NCI-H69 (cell line): ENCODE results near the gene PVALB.

ENCODE experiments used
- DNase-seq: peaks from one replicate; lab custom pipeline; 2025; lab: John Stamatoyannopoulos, UW

The PVALB gene

DNA sequence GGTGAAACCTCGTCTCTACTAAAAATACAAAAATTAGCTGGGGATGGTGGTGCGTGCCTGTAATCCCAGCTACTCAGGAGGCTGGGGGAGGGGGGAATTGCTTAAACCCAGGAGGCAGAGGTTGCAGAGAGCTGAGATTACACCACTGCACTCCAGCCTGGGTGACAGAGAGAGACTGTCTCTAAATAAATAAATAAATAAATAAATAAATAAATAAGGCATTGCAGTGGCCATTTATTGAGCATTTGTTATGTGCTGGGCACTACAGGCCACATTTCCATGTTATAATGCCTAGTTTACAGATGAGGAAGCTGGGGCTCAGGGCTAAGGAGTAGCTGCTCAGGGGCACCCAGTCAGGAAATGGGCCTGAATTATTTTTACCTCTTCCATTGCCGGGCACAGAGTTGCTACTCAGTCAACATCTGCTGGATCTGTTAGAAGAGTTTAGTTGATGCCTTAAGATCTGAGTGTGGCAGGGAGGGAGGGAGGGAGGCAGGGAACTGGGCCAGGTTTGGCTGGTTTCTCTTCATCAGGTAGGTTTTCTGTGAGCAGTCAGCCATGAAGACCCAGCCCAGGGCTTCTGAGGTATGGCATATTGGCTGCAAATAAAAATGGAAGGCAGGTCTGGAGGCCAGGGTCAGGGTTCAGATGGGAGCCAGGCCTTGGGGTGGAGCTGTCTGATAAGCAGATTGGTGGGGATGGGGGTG lies 5.6 kb downstream of the PVALB start:
- no peak for DNase-seq

DNA sequence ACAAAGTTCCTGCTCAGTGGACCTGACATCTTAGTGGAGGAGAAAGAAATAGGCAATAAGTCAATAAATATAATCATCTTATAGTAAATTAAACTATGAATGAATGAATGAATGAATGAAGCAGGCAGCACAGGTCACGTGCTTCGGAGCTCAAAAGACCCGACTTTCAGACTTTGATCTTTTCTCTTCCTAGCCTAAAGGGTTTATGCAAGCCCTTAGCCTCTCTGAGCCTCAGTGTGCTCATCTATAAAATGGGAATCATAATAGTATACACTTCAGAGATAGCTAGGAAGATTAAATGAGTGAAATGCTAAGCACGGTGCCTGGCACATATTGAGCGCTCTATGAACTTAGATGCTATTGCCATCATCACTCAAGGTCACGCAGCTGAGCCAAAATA lies 7.5 kb downstream of the PVALB start:
- no peak for DNase-seq

DNA sequence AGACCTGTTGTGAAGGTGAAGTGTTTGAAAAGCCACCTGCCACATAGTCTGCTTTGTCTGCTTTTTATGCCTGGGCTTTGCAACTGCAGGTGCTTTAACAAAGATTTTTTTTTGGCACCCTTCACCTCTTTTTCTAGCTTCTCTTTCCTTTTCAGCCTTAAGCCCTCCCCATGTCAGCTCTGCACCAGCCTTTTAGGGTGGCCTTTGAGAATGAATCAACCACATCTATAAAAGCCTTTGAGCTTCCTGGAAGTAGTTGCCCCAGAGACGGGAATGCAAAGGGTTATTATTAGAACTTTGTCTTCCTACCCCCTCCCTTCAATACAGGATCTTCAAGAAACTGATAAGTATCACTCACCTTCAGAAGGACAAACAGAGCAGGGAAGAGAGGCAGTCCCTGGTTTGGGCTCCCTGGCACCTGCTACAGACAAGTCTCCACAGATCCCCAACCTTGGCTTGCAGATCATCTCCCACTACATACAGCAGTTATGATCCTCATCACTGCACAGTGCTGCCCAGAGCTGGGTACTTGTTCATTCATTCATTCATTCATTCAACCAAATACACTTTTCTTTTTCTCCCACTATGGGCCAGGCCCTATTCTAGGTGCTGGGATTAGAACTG lies 8.0 kb downstream of the PVALB start:
- DNase-seq, result peak; percentile 41

DNA sequence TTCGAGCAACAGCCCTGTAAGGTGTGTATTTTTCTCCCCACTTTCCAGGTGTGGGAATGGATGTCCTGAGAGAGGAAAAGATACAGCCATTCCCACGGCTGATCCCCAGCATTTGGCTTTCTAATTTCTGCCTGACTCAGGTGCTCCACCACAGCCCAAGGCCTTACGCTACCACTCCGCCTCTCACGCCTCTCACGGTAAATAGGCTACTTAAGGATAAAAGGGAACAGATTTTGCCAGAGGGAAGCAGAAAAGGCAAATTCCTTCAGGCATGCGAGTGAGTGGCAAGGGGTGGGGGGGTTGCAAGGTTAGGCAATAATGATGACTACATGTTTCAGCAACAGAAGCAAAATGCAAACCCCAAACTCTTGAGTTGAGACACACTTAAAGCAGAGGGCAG lies 9.2 kb downstream of the PVALB start:
- DNase-seq, result no peak

DNA sequence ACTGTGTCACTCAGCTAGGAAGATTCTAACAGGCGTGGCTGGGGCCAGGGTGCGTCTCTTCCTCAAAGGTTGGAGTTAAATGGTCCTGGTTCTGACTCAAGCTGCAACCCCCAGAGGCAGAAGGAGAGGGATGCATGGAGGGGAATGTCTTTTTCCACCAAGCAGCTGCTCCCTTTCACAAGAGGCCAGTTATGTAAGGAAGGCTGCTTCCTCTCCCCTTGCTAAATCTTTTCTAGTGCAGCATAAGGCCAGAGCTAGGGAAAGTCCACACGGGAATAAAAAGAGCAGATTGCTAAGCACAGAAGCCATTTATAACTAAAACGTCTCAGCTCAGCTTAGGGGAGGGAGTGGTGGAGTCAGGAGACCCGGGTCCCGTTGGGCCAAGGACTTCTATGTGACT lies 10.0 kb downstream of the PVALB start:
- no peak for DNase-seq

DNA sequence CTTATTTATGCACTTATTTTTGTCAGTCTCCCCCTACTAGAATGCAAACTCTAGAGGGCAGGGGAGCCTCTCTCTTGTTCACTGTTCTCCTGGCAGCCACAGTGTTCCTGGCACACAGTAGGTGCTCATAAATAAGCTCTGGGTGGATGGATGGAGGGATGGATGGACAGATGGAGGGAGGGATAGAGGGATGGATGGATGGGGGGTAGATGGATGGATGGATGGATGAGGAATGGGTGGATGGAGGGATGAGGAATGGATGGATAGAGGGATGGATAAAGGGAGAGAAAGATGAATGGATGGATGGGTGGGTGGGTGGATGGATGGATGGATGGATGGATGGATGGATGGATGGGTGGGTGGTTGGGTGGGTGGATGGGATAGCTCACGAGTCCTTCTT lies 13.5 kb downstream of the PVALB start:
- DNase-seq, result no peak

DNA sequence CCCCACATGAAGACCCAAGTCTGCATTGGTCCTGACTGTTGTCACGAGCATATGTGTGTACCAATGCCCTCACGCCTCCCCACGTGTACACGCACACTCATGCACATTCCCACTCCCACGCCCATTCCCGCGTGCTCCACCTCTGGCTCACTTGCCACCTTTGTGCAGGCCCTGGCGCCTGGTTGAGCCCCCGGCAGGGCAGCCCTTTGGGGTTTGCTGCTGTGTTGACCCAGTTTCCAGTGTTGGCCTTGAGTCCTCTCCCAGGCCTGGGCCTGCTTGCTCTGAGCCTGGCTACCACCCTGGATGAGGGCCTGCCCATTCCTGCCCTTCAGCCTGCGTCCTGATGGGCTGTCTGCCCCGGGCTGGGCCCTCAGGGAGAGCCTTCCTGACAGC lies 18.2 kb downstream of the PVALB start:
- DNase-seq, result no peak

DNA sequence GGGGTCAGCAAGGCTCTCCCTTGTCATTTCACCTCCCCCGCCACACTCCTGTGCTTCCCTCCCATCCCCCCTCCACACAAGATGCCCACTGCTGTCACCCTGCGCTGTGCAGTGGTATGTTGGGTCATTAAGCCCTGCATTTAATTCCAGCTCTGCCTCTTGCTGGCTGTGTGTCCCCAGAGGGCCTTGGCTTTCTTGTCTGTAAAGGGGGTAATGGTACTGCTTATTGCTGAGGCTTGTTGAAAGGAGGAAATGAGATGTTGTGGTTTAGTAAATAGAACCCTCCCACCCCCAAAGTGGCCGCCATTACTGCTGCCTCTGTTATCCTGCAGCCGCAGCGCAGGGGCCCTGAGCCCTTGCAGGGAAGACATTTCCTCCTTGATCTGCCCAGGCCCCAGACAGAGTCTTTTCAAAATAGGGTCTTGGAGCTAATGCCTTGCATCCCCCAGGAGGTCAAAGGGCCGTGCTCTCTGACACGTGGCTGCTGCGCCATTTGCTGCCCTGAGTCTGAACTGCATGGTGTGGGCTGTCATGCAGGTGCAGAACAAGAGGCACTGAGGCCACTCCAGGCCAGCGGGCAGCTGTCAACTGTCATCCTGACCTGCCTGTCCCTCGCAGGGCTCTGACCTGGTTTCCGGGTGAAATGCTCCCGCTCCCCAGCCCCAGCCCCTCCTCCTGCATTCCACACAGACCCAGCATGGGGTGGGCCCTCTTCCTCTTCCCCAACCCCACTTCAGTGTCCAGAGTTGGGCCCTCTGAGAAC lies 18.7 kb downstream of the PVALB start:
- DNase-seq, result no peak

DNA sequence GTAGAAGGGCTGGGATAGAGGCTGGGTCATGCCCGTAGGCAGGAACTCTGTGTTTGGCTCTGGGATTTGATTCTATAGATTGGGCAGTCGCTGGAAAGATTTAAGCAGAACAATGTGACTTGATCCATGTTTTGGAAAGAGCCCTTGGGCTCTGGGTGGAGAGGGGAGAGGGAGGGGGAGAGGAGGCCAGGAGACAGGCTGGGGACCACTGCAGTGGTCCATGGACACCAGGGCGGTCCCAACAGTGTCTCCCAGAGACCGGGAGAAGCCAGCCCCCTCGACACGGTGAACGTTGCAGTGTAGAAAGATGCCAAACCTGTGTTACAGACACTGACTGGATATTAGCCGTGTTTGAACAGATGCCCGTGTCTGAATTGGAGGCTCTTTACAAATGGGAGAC lies 19.5 kb downstream of the PVALB start:
- no peak for DNase-seq

DNA sequence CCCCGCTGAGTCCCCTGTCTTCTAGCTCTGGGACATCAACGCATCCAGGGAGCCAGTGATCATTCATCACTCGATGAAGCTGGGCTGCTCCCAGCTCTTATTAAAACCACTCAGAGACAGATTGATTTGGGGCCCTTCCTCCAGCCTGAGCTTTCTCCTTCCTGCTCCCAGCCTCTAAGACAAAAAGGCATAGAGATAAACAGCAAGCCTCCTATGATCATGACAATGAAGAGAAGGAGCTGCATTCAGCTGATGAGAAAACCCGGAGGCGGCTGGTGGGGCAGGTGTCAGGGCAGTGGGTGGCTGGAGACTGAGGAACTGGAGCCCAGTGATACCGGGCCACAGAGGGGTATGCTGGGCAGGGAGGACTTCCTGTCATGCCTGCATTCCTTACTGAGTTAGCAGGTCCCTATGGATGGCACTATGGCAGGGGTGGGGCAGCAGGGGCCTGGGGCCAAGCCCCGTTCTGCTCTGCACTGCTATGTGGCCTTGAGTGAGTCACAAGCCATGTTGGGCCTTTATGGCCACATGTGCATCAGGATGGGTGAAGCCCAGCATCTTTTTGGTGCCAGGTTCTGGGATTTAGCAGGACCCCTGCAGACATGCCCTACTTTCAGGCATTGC lies 20.2 kb downstream of the PVALB start:
- DNase-seq, result no peak

DNA sequence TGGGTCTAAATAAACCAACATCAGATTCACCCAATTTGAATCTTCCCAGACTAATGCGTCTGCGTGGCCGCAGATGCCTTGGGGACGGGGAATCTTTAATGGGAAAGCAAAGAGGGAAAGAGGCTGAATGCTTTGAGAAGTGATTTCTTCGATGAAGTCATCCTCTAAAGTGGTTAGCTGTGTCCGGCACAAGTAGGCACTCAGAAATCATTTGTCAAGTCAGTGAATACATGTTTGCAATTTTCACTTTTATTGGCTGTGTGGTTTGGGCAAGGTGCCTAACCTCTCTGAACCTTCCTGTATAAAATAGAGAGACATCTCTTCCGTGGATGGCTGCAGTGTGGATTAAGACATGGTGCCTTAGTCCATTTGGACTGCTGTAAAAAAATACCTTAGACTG lies 21.2 kb downstream of the PVALB start:
- DNase-seq, result no peak

DNA sequence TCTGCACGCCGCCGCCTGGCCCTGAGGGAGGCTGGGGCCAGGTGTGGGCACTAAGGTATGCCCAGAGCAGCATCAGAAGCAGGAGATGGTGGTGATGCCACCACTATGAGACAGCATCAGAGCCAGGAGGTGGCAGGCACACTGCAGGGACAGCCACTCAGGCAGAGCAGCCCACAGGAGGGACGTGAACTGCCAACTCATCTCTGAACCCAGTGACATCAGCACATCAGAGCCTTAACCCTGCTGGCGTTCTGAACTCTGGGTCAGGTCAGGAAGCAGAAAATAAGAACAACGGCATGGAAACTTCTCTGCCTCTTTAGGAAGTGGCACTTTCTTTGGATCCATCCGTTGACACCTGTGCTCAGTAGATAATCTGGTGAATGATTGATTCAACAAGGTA lies 26.2 kb downstream of the PVALB start:
- no peak for DNase-seq

DNA sequence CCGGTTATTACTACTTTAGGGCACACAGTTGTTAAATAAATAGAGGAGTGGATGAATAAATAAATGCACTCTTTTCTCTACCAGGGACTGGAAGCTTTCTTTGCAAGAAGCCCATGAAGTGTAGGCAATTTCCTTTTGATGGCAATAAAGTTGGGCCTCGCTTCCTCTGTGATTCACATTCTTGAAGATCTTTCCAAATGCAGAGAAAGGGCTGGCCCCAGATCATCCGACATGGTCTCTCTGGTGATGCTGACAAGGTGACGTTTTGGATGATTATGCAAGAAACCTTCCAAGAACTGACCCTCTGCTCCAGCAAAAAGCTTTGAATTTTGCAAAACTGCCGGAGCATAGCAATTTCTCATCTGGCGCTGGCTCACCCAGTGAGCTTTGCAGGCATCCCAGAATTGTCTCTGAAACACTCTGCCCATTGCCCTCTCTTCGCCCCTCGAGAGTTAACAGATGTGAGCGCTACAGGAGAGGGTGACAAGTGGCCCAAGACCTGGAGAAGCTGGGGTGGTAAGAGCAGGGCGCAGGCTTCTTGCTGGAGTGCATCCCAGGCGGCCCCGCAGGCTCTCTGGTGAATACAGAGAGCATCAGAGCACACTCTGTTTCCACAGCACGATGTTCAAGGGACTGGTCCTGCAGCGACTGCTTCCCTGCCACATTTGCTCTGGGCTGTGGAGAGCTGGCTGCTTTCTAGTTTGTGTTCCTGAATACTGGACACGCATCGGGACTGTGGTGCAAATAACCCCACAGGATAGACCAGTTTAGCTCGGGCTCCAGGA lies 29.4 kb downstream of the PVALB start:
- DNase-seq, result no peak

DNA sequence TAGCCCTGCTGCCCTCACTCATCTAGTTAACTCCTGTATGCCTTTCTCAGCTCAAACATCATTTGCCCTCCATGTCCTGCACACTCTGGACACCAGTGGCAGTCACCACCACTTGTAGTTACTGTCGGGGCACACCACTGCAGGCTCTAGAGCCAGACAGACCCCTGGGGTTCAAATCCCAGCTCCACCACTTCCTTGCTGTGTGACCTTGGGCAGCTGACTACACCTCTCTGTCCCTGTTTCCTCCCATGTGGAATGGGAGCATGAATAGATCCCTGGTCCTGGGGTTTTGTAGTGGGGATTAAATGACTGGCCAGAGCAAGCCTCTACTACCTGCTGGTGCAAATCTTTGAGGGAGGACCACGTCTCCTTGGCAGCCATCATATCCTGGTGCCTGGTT lies 33.1 kb downstream of the PVALB start:
- DNase-seq, result no peak

DNA sequence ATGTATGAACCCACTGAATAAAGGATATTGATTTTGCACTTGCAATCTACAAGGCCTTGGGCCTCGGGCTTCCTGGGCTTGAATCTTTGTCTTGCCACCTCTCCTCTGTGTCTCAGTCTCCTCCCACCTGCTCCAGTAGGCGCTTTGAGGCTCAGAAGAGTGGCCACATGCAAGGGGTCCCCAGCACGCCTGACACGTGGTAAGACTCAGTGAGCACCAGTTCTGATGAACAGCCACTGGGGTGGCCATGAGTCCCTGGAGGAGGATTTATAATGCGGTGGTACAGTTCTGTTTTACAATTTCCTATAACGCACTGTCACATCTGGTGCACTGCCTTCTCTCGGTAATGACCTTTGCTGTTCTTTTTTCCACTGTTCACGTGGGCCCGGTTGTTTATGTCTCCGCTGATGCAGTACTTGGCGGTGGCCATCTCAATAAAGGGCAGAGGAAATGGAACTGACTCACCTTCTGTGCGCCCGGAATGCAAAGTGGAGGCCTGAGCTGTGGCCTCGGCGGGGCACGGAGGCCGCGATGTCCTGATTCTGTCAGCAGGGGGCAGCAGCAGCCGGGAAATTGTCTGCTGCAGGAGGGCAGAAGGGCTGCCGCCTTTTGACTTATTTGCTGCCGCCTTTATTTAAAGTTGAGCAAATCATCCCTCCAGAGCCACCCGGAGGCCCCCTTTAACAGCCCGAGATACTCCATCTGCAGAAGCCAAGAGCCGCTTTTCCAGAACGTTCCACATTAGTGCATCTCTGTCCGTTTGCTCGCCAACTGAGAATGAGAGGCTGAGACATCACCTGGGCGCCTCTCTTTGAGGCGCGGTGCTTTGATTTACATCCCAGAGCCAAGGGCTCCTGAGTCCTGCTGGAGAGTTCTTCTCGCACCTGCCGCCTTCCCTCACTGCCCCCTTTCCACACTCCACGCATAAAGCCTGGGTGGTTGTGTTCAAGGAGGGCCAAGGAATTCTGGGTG lies 34.9 kb downstream of the PVALB start:
- peak; percentile 47 for DNase-seq

DNA sequence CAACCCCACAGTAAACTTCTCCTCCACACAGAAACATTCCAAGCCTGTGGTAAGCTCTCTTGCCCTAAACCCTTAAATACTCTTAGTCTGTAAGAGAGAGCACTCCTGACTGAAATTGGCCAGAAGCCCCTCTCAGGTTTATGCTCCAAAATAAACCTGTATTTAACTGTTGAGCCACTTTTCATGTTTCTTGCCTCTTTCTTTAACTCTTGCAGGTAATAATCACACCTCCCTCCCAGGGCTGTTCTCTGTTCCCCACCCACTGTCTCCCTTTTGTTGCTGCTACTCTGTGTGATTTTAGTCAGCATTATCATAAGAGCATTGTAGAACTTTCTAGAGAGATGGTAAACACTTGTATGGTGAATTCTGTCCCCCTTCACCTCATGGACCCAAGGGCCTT lies 38.8 kb downstream of the PVALB start:
- no peak for DNase-seq

DNA sequence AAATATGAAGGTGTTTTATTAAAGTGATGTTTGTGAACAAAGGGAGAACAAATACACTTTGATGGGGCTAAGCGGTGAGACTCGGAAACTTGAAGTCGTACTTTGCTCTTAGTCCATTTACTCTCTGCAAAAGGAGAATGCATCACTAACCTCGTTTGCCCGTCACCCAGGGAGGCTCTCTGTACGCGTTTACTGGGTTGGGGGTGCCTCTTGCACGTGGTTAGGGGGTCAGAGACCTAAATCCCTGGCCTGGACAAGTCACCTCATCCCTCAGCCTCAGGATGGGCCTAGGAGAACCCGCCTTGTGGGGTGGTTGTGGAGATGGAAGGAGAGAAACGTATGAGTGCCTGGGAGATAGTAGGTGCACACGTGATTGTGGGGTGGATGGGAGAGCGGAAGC lies 40.1 kb downstream of the PVALB start:
- no peak for DNase-seq

DNA sequence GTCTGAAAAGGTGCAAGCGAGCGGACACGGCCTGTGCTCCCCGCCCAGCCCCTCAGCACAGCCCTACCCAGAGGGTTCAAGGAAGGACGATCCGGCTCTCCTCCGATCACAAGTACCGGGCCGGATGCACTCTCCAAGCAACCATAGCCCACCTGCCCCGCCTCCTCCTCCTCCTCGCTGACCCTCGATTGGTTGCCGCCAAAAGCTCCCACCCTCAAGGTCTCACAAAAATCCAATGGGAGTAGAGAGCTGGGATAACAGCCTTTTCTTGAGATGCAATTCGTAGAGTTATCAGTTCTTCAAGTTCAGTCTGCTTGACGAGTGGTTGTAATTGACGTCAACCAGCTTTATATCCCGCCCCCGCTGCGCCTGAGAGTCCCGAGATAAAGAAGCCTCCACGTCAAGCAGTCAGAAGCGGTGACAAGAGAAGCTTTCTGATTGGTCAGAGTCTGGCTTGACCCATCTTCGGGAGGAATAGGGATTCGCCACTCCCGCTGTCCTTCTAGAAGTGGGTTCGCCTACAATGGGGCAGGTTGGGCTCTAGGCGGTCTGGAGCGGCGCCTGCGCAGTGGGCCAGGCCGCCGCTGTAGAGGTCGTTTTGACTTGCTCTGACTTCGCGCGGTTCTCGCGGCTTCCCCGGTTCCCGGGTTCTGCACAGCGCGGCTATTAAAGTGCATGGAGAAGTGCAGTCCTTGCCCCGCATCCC lies 40.7 kb downstream of the PVALB start, which contains the start of gene IFT27:
TSS of gene IFT27 (minus strand) at position 156 of the 706 bp plus-strand sequence. CDS start 412 bp downstream, outside the sequence.
- peak; percentile 93 for DNase-seq

DNA sequence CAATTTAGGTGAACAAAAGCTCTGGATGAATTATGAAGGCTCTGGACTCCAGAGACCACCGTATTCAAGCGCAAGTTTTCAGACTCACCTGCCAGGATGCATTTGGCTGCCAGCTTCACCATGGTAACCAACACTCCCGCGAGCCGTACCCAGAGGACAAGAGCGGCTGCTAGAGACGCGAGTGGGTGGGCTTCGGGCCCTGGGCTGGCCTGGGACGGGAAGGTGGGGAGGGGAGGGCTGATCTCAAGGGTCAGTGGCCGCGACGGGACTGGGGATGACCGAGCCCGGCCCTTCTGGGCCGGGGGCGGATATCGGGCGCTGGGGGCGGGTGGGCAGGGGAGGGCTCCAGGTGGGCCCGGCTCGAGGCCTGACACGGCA lies 41.3 kb downstream of the PVALB start:
- peak; percentile 17 for DNase-seq

DNA sequence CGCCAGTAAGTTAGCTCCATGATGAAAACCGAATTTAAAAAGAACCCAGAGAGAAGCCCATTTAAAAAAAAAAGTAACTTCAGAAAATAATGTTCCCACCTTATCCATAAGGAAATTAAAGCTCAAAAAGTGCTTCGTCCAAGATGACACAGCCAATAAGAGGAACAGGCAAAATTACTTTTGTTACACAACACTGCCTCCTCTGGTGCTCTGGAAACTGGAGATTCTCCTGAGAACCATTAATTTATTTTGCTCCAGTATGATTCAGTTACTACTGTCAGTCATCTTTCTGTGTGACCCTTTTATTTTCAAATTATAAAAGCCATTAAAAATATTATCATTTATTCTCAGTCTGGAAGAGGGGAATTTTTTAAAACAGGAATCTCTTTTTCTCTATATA lies 42.9 kb downstream of the PVALB start:
- peak; percentile 30 for DNase-seq
